GM23338 (cell line): ENCODE data around the gene CFAP298. TPM values are rescaled to one million over a fixed set of nuclear protein-coding genes. Genes with fewer than 3 reads are reported as not detected.

Experiments used
- ATAC-seq: fragments of 200-7000 bp; cut with Tn5 transposase; 3 replicates; pipeline ENCODE4 v1.9.1; 2020
- DNase-seq: peaks from one replicate; pipeline ENCODE4 v3.0.0-alpha.2; 2015; ENCODE audit warnings: low spot score
- H2AFZ ChIP-seq: fragments of 200-600 bp; sonication (generic); 2 replicates; pipeline ENCODE4 v1.8.0; 2016; ENCODE audit warnings: antibody characterized with exemption, mild to moderate bottlenecking, moderate library complexity
- H3F3A ChIP-seq: fragments of 200-600 bp; sonication (generic); replicated peaks from 2 replicates; pipeline ENCODE4 v1.8.0; 2017; ENCODE audit warnings: antibody characterized with exemption, mixed run types, low read depth
- H3K27ac ChIP-seq: fragments of 200-600 bp; sonication (generic); 2 replicates; pipeline ENCODE4 v1.6.1; 2016; ENCODE audit warnings: low read depth
- H3K27me3 ChIP-seq: fragments of 200-600 bp; sonication (generic); 2 replicates; pipeline ENCODE4 v1.8.0; 2016; ENCODE audit warnings: mild to moderate bottlenecking, mixed run types, moderate library complexity; ENCODE audit not compliant: insufficient read depth
- H3K36me3 ChIP-seq: fragments of 200-600 bp; sonication (generic); 2 replicates; pipeline ENCODE4 v1.8.0; 2016; ENCODE audit warnings: mild to moderate bottlenecking; ENCODE audit not compliant: insufficient read depth
- H3K4me1 ChIP-seq: fragments of 200-600 bp; sonication (generic); 2 replicates; pipeline ENCODE4 v1.8.0; 2016; ENCODE audit warnings: mild to moderate bottlenecking, moderate library complexity; ENCODE audit not compliant: insufficient read depth
- H3K4me2 ChIP-seq: fragments of 200-600 bp; sonication (generic); 2 replicates; pipeline ENCODE4 v1.7.1; 2017; ENCODE audit warnings: mixed run types
- H3K4me3 ChIP-seq: fragments of 200-600 bp; sonication (generic); 2 replicates; pipeline ENCODE4 v1.6.1; 2016; ENCODE audit warnings: mixed run types
- H3K79me2 ChIP-seq: fragments of 200-600 bp; sonication (generic); replicated peaks from 2 replicates; pipeline ENCODE4 v1.8.0; 2017; ENCODE audit warnings: mild to moderate bottlenecking; ENCODE audit not compliant: insufficient read depth
- H3K9me2 ChIP-seq: fragments of 200-600 bp; sonication (generic); 2 replicates; pipeline ENCODE4 v1.8.0; 2017; ENCODE audit not compliant: insufficient read depth
- H4K20me1 ChIP-seq: fragments of 200-600 bp; sonication (generic); replicated peaks from 2 replicates; pipeline ENCODE4 v1.8.0; 2017; ENCODE audit warnings: mild to moderate bottlenecking; ENCODE audit not compliant: insufficient read depth
- H3K27ac Mint-ChIP-seq: 2 replicates; pipeline ENCODE4 v1.8.0; 2020; ENCODE audit warnings: inconsistent platforms, mild to moderate bottlenecking, moderate library complexity, mixed read lengths
- H3K27me3 Mint-ChIP-seq: 3 replicates; pipeline ENCODE4 v1.8.0; 2022; ENCODE audit warnings: low read depth, mild to moderate bottlenecking, moderate library complexity, mixed read lengths, inconsistent platforms; ENCODE audit not compliant: insufficient read depth, poor library complexity
- H3K36me3 Mint-ChIP-seq: 3 replicates; pipeline ENCODE4 v1.8.0; 2021; ENCODE audit warnings: low read depth, mild to moderate bottlenecking, inconsistent platforms, moderate library complexity, mixed read lengths
- H3K4me1 Mint-ChIP-seq: 3 replicates; pipeline ENCODE4 v1.8.0; 2020; ENCODE audit warnings: mild to moderate bottlenecking, inconsistent platforms, mixed read lengths
- H3K4me3 Mint-ChIP-seq: 3 replicates; pipeline ENCODE4 v1.8.0; 2021; ENCODE audit warnings: moderate library complexity, mild to moderate bottlenecking, inconsistent platforms, mixed read lengths
- H3K9me3 Mint-ChIP-seq: 3 replicates; pipeline ENCODE4 v1.8.0; 2020; ENCODE audit warnings: moderate library complexity, mild to moderate bottlenecking, inconsistent platforms, mixed read lengths
- EZH2 ChIP-seq: fragments of 200-600 bp; sonication (generic); IDR thresholded peaks from one replicate; pipeline ENCODE4 v1.8.0; 2017; ENCODE audit warnings: antibody characterized with exemption, mild to moderate bottlenecking, low read depth; ENCODE audit not compliant: unreplicated experiment
- EZH2phosphoT487 ChIP-seq: fragments of 200-600 bp; sonication (generic); IDR thresholded peaks from one replicate; pipeline ENCODE4 v1.8.1; 2018; ENCODE audit warnings: antibody characterized with exemption; ENCODE audit not compliant: unreplicated experiment
- JUNB ChIP-seq: IDR thresholded peaks from one replicate; pipeline ENCODE4 v1.6.1; 2016; ENCODE audit warnings: antibody characterized with exemption; ENCODE audit not compliant: unreplicated experiment
- POLR2AphosphoS5 ChIP-seq: IDR thresholded peaks from 2 replicates; pipeline ENCODE4 v1.6.1; 2016; ENCODE audit warnings: antibody characterized with exemption, low read depth
- STAT1 ChIP-seq: IDR thresholded peaks from one replicate; pipeline ENCODE4 v1.6.1; 2016; ENCODE audit warnings: antibody characterized with exemption; ENCODE audit not compliant: unreplicated experiment
- ZNF114 ChIP-seq: fragments of 250-450 bp; sonication (Bioruptor Pico); IDR thresholded peaks from 2 replicates; pipeline ENCODE4 v1.5.0; 2020; ENCODE audit warnings: mild to moderate bottlenecking, moderate library complexity
- ZNF331 ChIP-seq: fragments of 250-450 bp; sonication (Bioruptor Pico); IDR thresholded peaks from 2 replicates; pipeline ENCODE4 v1.5.0; 2020; ENCODE audit warnings: low read depth, mild to moderate bottlenecking, moderate library complexity
- polyA plus RNA-seq: library from polyadenylated mRNA; unstranded; fragments of >200 nt; fragmentation: Nextera tagmentation; extraction: Ambion mirVana; gene quantifications from 2 replicates; pipeline ENCODE4 v1.2.1, GENCODE V29; 2016
- total RNA-seq: library from RNA; depleted of rRNA; stranded (reverse); fragments of >200 nt; shearing (Covaris generic); gene quantifications from 2 replicates; pipeline ENCODE4 v1.2.3, GENCODE V29; 2014
- TF ChIP-seq, protein P1 (sequence below): fragments of 250-450 bp; sonication (Bioruptor Pico); IDR thresholded peaks from 2 replicates; pipeline ENCODE4 v1.5.0; 2020; ENCODE audit warnings: mild to moderate bottlenecking, moderate library complexity
- TF ChIP-seq, protein P2 (sequence below), 2 experiments: fragments of 200-600 bp in 1 of 2; sonication (generic) in 1 of 2; conservative IDR thresholded peaks; 2 replicates each; pipeline versions ENCODE4 v1.5.1 to v1.6.1; 2016 to 2017; ENCODE audit warnings: antibody characterized with exemption in 2 of 2, low read depth in 2 of 2, mild to moderate bottlenecking in 2 of 2, moderate library complexity in 1 of 2
- TF ChIP-seq, protein P3 (sequence below): IDR thresholded peaks from one replicate; pipeline ENCODE4 v1.6.1; 2018; ENCODE audit warnings: antibody characterized with exemption; ENCODE audit not compliant: unreplicated experiment
- TF ChIP-seq, protein P4 (sequence below): IDR thresholded peaks from 2 replicates; pipeline ENCODE4 v1.6.1; 2016; ENCODE audit warnings: antibody characterized with exemption

CFAP298 gene
- total and polyA plus RNA-seq, 2 experiments from 2014 or later = 46.6 to 157 TPM

DNA sequence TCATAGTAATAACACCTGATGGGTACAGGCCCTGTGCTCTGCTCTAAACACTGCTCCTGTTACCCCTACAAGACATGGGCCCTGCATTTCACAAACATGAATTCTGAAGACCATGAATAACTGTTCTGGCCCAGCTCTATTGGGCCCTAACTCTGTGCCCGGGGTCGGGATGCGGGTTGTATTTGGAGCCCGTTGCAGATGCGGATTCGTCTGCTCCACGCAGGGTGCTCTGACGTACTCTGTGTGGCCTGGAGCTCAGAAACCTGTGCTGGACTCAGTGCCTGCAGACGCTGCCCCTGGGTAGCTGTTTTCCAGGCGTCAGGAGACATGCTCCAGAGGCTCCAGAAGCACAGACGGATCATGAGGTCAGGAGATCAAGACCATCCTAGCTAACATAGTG is 16.7 kb downstream of the CFAP298 start (continued):
- TF ChIP-seq, protein P1, sequence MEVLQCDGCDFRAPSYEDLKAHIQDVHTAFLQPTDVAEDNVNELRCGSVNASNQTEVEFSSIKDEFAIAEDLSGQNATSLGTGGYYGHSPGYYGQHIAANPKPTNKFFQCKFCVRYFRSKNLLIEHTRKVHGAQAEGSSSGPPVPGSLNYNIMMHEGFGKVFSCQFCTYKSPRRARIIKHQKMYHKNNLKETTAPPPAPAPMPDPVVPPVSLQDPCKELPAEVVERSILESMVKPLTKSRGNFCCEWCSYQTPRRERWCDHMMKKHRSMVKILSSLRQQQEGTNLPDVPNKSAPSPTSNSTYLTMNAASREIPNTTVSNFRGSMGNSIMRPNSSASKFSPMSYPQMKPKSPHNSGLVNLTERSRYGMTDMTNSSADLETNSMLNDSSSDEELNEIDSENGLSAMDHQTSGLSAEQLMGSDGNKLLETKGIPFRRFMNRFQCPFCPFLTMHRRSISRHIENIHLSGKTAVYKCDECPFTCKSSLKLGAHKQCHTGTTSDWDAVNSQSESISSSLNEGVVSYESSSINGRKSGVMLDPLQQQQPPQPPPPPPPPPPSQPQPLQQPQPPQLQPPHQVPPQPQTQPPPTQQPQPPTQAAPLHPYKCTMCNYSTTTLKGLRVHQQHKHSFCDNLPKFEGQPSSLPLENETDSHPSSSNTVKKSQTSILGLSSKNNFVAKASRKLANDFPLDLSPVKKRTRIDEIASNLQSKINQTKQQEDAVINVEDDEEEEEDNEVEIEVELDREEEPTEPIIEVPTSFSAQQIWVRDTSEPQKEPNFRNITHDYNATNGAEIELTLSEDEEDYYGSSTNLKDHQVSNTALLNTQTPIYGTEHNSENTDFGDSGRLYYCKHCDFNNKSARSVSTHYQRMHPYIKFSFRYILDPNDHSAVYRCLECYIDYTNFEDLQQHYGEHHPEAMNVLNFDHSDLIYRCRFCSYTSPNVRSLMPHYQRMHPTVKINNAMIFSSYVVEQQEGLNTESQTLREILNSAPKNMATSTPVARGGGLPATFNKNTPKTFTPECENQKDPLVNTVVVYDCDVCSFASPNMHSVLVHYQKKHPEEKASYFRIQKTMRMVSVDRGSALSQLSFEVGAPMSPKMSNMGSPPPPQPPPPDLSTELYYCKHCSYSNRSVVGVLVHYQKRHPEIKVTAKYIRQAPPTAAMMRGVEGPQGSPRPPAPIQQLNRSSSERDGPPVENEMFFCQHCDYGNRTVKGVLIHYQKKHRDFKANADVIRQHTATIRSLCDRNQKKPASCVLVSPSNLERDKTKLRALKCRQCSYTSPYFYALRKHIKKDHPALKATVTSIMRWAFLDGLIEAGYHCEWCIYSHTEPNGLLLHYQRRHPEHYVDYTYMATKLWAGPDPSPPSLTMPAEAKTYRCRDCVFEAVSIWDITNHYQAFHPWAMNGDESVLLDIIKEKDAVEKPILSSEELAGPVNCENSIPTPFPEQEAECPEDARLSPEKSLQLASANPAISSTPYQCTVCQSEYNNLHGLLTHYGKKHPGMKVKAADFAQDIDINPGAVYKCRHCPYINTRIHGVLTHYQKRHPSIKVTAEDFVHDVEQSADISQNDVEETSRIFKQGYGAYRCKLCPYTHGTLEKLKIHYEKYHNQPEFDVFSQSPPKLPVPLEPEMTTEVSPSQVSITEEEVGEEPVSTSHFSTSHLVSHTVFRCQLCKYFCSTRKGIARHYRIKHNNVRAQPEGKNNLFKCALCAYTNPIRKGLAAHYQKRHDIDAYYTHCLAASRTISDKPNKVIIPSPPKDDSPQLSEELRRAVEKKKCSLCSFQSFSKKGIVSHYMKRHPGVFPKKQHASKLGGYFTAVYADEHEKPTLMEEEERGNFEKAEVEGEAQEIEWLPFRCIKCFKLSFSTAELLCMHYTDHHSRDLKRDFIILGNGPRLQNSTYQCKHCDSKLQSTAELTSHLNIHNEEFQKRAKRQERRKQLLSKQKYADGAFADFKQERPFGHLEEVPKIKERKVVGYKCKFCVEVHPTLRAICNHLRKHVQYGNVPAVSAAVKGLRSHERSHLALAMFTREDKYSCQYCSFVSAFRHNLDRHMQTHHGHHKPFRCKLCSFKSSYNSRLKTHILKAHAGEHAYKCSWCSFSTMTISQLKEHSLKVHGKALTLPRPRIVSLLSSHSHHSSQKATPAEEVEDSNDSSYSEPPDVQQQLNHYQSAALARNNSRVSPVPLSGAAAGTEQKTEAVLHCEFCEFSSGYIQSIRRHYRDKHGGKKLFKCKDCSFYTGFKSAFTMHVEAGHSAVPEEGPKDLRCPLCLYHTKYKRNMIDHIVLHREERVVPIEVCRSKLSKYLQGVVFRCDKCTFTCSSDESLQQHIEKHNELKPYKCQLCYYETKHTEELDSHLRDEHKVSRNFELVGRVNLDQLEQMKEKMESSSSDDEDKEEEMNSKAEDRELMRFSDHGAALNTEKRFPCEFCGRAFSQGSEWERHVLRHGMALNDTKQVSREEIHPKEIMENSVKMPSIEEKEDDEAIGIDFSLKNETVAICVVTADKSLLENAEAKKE (CRISPR knock-in tag) = no peak
- TF ChIP-seq STAT1 (no peak), EZH2 (no peak)
- TF ChIP-seq, protein P2, sequence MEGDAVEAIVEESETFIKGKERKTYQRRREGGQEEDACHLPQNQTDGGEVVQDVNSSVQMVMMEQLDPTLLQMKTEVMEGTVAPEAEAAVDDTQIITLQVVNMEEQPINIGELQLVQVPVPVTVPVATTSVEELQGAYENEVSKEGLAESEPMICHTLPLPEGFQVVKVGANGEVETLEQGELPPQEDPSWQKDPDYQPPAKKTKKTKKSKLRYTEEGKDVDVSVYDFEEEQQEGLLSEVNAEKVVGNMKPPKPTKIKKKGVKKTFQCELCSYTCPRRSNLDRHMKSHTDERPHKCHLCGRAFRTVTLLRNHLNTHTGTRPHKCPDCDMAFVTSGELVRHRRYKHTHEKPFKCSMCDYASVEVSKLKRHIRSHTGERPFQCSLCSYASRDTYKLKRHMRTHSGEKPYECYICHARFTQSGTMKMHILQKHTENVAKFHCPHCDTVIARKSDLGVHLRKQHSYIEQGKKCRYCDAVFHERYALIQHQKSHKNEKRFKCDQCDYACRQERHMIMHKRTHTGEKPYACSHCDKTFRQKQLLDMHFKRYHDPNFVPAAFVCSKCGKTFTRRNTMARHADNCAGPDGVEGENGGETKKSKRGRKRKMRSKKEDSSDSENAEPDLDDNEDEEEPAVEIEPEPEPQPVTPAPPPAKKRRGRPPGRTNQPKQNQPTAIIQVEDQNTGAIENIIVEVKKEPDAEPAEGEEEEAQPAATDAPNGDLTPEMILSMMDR (conservative IDR thresholded peaks at IDR 0.05; ENCODE audit: low read depth in 2 of 2) = no peak

DNA sequence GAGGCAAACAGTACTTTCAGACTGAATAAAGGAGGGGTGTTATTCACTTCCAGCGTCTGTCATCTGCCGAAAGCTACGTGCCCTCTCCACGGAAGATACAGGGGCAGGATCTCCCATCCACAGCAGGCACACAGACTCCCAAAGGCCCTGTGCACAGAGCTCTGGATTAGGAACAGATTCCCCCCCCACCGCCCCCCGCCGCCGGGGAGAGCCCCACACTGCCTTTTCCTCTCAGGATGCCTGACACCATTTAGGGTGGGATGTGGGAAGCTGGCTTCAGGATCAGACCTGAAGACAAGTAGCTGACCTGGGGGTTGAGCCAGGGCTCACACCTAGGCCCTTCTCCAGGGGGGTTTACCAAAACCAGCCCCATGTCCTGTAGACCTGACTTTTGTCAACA is 18.5 kb downstream of the CFAP298 start:
- no peak overlapping the region for H2AFZ ChIP-seq
- Mint-ChIP-seq H3K9me3 (no peaks in the 10 kb centered on the region), H3K4me1 (peaks cover 9% of the 10 kb centered on the region)
- no peak for TF ChIP-seq JUNB
- TF ChIP-seq, protein P3, sequence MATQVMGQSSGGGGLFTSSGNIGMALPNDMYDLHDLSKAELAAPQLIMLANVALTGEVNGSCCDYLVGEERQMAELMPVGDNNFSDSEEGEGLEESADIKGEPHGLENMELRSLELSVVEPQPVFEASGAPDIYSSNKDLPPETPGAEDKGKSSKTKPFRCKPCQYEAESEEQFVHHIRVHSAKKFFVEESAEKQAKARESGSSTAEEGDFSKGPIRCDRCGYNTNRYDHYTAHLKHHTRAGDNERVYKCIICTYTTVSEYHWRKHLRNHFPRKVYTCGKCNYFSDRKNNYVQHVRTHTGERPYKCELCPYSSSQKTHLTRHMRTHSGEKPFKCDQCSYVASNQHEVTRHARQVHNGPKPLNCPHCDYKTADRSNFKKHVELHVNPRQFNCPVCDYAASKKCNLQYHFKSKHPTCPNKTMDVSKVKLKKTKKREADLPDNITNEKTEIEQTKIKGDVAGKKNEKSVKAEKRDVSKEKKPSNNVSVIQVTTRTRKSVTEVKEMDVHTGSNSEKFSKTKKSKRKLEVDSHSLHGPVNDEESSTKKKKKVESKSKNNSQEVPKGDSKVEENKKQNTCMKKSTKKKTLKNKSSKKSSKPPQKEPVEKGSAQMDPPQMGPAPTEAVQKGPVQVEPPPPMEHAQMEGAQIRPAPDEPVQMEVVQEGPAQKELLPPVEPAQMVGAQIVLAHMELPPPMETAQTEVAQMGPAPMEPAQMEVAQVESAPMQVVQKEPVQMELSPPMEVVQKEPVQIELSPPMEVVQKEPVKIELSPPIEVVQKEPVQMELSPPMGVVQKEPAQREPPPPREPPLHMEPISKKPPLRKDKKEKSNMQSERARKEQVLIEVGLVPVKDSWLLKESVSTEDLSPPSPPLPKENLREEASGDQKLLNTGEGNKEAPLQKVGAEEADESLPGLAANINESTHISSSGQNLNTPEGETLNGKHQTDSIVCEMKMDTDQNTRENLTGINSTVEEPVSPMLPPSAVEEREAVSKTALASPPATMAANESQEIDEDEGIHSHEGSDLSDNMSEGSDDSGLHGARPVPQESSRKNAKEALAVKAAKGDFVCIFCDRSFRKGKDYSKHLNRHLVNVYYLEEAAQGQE = no peak
- TF ChIP-seq ZNF114 (CRISPR knock-in tag) = no peak
- TF ChIP-seq POLR2AphosphoS5 = no peak
- no peak for TF ChIP-seq ZNF331 (CRISPR knock-in tag)
- TF ChIP-seq STAT1 = no peak
- no peak for TF ChIP-seq EZH2phosphoT487
- TF ChIP-seq, protein P4, sequence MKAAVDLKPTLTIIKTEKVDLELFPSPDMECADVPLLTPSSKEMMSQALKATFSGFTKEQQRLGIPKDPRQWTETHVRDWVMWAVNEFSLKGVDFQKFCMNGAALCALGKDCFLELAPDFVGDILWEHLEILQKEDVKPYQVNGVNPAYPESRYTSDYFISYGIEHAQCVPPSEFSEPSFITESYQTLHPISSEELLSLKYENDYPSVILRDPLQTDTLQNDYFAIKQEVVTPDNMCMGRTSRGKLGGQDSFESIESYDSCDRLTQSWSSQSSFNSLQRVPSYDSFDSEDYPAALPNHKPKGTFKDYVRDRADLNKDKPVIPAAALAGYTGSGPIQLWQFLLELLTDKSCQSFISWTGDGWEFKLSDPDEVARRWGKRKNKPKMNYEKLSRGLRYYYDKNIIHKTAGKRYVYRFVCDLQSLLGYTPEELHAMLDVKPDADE = no peak

More for the DNA sequence above, 18.5 kb downstream of the CFAP298 start:
- Histone ChIP-seq H3F3A (no peaks in the 10 kb centered on the region), H3K9me2 (no peaks in the 10 kb centered on the region), H3K4me1 (no peaks in the 10 kb centered on the region; the same call in 1 of the 2 replicates), H3K27me3 (no peaks in the 10 kb centered on the region), H3K36me3 (no peaks in the 10 kb centered on the region), H4K20me1 (no peaks in the 10 kb centered on the region; the same call in 1 of the 2 replicates), H3K27ac (no peak overlapping the region), H3K4me2 (no peak overlapping the region), H3K79me2 (no peaks in the 10 kb centered on the region), H3K4me3 (no peak overlapping the region)
- H3K36me3 Mint-ChIP-seq = peaks cover 8% of the 10 kb centered on the region; the same call in 2 of the 3 replicates
- no peak overlapping the region for H3K27ac Mint-ChIP-seq
- peaks cover 16% of the 10 kb centered on the region for H3K27me3 Mint-ChIP-seq
- ATAC-seq = no peak
- no peak for DNase-seq
- no peak overlapping the region for H3K4me3 Mint-ChIP-seq
